Thoracic aorta (tissue), 2 donors: Measurements from ENCODE around the gene GTF3C5. TPM values are rescaled to one million over a fixed set of nuclear protein-coding genes. Genes with fewer than 3 reads are reported as not detected.

ENCODE experiments used
- ATAC-seq: fragments of 150-250 bp; one replicate; pipeline ENCODE4 v1.8.0; 2017; ENCODE audit warnings: low read depth; ENCODE audit not compliant: insufficient number of reproducible peaks, low FRiP score
- DNase-seq: peaks from one replicate; pipeline ENCODE4 v3.0.0-alpha.2; 2020; ENCODE audit warnings: low spot score
- H3K27ac ChIP-seq, 2 donors: fragments of 200-600 bp; sonication (generic); 1 replicate in 1 of 2; 2 replicates in 1 of 2; pipeline ENCODE4 v1.5.1; 2016; ENCODE audit warnings: mild to moderate bottlenecking in 2 of 2, moderate library complexity in 2 of 2
- H3K27me3 ChIP-seq: fragments of 200-600 bp; sonication (generic); replicated peaks from 2 replicates; pipeline ENCODE4 v1.6.0; 2016; ENCODE audit warnings: mild to moderate bottlenecking; ENCODE audit not compliant: insufficient read depth
- H3K36me3 ChIP-seq: fragments of 200-600 bp; sonication (generic); one replicate; pipeline ENCODE4 v1.5.1; 2016
- H3K4me1 ChIP-seq, 2 donors: fragments of 200-600 bp; sonication (generic); 1 replicate in 1 of 2; 2 replicates in 1 of 2; pipeline versions ENCODE4 v1.5.1 to v1.6.0; 2016; ENCODE audit warnings: low read depth in 2 of 2, mild to moderate bottlenecking in 1 of 2; ENCODE audit not compliant: control insufficient read depth in 1 of 2
- H3K4me3 ChIP-seq: fragments of 200-600 bp; sonication (generic); 2 replicates; pipeline ENCODE4 v1.5.1; 2016; ENCODE audit warnings: mild to moderate bottlenecking
- H3K9me3 ChIP-seq: fragments of 200-600 bp; sonication (generic); 2 replicates; pipeline ENCODE4 v1.5.1; 2016
- total RNA-seq, 2 donors: library from RNA; depleted of rRNA; stranded (reverse); fragments of >200 nt; gene quantifications; one replicate each; pipeline versions ENCODE4 v1.1.0 to v1.2.3, GENCODE V29; 2016
- TF ChIP-seq, protein P1 (sequence below): fragments of 200-600 bp; sonication (generic); IDR thresholded peaks from one replicate; pipeline ENCODE4 v1.5.1; 2019; ENCODE audit warnings: antibody characterized with exemption

The GTF3C5 gene
- total RNA-seq, 2 donors from 2014 or later, result 40.6 to 54.3 TPM

DNA sequence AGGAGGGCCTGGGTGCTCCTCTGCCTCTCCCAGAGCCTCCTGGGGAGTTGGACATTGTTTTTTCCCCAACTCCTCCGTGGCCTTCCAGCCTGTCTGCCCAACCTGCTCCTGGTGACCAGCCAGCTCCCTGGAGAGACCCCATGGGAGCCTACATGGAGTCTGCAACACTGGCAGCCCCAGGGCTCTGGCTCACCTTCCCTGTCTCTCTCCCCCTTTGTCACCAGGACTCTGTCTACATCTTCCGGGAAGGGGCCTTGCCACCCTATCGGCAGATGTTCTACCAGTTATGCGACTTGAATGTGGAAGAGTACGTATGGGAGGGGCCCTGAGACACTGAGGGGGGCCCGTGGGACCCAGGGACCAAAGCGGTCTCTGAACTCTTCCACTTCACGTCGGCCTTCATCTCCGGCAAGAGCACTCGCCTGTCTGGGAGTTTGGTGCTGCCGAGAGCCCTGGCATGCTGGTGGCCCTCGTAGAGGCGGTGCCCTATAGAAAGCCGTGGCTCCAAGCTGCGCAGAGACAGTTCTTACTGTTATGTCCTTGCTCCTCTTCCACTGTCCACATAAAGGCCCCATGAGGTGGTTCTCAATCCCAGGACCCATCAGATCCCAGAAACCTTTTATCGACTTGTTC lies 25.1 kb downstream of the GTF3C5 start:
- peaks cover 0 to 12% of the 10 kb centered on the region in 2 donors for H3K4me1 ChIP-seq
- H3K9me3 ChIP-seq, result no peaks in the 10 kb centered on the region
- no peak for ATAC-seq
- H3K4me3 ChIP-seq, result no peak overlapping the region
- TF ChIP-seq, protein P1, sequence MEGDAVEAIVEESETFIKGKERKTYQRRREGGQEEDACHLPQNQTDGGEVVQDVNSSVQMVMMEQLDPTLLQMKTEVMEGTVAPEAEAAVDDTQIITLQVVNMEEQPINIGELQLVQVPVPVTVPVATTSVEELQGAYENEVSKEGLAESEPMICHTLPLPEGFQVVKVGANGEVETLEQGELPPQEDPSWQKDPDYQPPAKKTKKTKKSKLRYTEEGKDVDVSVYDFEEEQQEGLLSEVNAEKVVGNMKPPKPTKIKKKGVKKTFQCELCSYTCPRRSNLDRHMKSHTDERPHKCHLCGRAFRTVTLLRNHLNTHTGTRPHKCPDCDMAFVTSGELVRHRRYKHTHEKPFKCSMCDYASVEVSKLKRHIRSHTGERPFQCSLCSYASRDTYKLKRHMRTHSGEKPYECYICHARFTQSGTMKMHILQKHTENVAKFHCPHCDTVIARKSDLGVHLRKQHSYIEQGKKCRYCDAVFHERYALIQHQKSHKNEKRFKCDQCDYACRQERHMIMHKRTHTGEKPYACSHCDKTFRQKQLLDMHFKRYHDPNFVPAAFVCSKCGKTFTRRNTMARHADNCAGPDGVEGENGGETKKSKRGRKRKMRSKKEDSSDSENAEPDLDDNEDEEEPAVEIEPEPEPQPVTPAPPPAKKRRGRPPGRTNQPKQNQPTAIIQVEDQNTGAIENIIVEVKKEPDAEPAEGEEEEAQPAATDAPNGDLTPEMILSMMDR, result no peak
- H3K27me3 ChIP-seq, result no peaks in the 10 kb centered on the region
- no peak for DNase-seq
- H3K27ac ChIP-seq, result no peak overlapping the region
- peaks cover 52% of the 10 kb centered on the region for H3K36me3 ChIP-seq

DNA sequence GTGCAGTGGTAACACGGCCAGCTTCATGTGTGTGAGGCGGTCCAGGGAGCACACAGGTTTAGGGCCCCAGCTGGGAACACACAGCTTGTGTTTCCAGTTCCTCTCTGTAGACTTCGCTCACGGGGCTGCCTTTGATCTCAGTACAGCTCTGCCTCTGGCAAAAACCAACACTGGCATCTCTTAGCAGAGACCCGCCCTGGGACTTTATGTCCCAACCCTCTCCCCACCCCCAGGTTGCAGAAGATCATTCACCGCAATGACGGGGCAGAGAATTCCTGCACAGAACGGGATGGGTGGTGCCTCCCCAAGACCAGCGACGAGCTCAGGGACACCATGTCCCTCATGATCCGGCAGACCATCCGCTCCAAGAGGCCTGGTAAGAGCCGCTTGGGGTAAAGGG lies 25.7 kb downstream of the GTF3C5 start:
- Histone ChIP-seq H3K36me3 (peaks cover 46% of the 10 kb centered on the region), H3K27me3 (no peaks in the 10 kb centered on the region), H3K9me3 (no peaks in the 10 kb centered on the region), H3K27ac (no peak overlapping the region), H3K4me3 (no peak overlapping the region), H3K4me1 (peaks cover 0 to 12% of the 10 kb centered on the region in 2 donors)
- DNase-seq (no peak), ATAC-seq (no peak)
- TF ChIP-seq, protein P1, result no peak

DNA sequence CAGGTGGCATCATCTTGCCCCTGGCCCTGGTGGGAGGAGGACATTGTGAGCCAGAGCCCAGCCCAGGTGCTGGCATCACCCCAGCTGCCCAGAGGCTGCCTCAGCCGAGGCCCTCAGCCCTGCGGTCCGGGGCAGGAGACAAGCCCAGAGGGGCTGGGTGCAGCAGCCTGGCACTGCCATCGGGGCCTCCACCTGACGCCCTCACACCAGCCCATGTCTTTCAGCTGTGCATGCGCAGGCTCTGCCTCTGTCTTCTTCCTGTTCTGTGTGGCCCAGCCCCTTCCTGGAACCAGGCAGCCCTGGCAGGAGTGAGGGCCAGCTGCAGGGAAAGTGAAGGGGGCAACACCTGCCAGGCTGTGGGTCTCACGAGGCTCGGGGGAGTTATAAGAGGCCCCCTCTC lies 26.2 kb downstream of the GTF3C5 start:
- Histone ChIP-seq H3K4me3 (no peak overlapping the region), H3K4me1 (peaks cover 0 to 12% of the 10 kb centered on the region in 2 donors), H3K36me3 (peaks cover 42% of the 10 kb centered on the region), H3K27me3 (no peaks in the 10 kb centered on the region), H3K9me3 (no peaks in the 10 kb centered on the region), H3K27ac (no peak overlapping the region)
- DNase-seq (no peak), ATAC-seq (no peak)
- TF ChIP-seq, protein P1, result no peak

DNA sequence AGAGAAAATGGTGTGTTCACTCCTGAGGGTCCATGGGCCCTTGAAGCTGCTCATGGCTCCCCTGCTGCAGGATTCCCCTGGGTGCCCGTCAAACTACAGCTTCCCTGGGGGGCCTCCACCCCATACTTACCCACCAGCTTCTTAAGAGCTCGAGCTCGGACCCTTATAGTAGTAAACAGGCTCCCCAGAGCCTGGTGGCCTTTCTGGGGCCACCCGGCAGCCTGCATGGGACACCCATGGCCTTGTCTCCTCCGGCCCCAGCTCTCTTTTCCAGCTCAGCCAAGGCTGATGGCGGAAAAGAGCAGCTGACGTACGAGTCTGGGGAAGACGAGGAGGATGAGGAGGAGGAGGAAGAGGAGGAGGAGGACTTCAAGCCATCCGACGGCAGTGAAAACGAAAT lies 26.8 kb downstream of the GTF3C5 start:
- Histone ChIP-seq H3K27me3 (no peaks in the 10 kb centered on the region), H3K4me3 (no peak overlapping the region), H3K9me3 (no peaks in the 10 kb centered on the region), H3K36me3 (peaks cover 36% of the 10 kb centered on the region), H3K4me1 (peaks cover 0 to 12% of the 10 kb centered on the region in 2 donors), H3K27ac (no peak overlapping the region)
- ATAC-seq (no peak), DNase-seq (no peak)
- TF ChIP-seq, protein P1, result no peak

DNA sequence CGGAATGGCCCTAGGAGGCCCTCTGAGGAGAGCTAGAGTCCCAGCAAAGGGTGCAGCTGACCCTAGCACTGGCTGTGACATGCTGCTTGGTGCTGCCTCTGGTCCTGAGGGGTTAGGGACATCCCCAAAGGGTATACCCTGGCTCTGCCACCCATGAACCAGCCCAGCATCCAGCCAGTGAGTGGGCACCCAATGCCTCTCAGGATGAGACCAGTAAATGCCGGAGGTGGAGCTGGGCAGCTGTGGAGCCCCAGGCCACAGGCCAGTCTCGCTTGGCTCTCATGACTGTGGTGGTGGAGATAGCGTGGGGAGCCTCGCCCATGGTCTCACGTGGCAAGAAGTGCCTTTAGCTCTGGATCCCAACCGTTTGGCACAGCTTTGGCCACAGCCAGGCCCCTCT lies 27.3 kb downstream of the GTF3C5 start:
- Histone ChIP-seq H3K4me3 (no peak overlapping the region), H3K36me3 (peaks cover 36% of the 10 kb centered on the region), H3K27me3 (no peaks in the 10 kb centered on the region), H3K9me3 (no peaks in the 10 kb centered on the region), H3K27ac (no peak overlapping the region), H3K4me1 (peaks cover 0 to 12% of the 10 kb centered on the region in 2 donors)
- DNase-seq (no peak), ATAC-seq (no peak)
- TF ChIP-seq, protein P1, result no peak
